Small intestine (tissue), 7 donors: Measurements from ENCODE around the gene PCNX1. TPM values are rescaled to one million over a fixed set of nuclear protein-coding genes. Genes with fewer than 3 reads are reported as not detected.

Source experiments
- DNase-seq, 2 donors: peaks; one replicate each; pipeline versions ENCODE4 v3.0.0 to v3.0.0-alpha.2; 2013
- FAIRE-seq: peaks from 2 replicates; lab custom pipeline; 2012; peaks lifted over from hg19 to GRCh38; lab: Jason Lieb, UNC
- H3K27ac ChIP-seq, 3 donors: one replicate each; pipeline ENCODE4 v1.5.1; 2013; ENCODE audit warnings: low read length in 2 of 3, mild to moderate bottlenecking in 2 of 3, control low read depth in 1 of 3, inconsistent platforms in 1 of 3, low read depth in 1 of 3, moderate library complexity in 1 of 3
- H3K27me3 ChIP-seq, 3 donors: one replicate each; pipeline ENCODE4 v1.6.1; 2013; ENCODE audit warnings: low read length in 3 of 3, inconsistent platforms in 1 of 3; ENCODE audit not compliant: control insufficient read depth in 3 of 3, insufficient read depth in 3 of 3
- H3K36me3 ChIP-seq, 3 donors: one replicate each; pipeline ENCODE4 v1.6.1; 2013; ENCODE audit warnings: low read length in 3 of 3, inconsistent platforms in 1 of 3, low read depth in 1 of 3, mild to moderate bottlenecking in 1 of 3, moderate library complexity in 1 of 3; ENCODE audit not compliant: control insufficient read depth in 3 of 3, insufficient read depth in 2 of 3
- H3K4me1 ChIP-seq, 3 donors: one replicate each; pipeline ENCODE4 v1.6.1; 2013; ENCODE audit warnings: low read length in 2 of 3, inconsistent platforms in 1 of 3, low read depth in 1 of 3, mild to moderate bottlenecking in 1 of 3, moderate library complexity in 1 of 3; ENCODE audit not compliant: control insufficient read depth in 3 of 3, insufficient read depth in 2 of 3
- H3K4me3 ChIP-seq, 3 donors: one replicate each; pipeline ENCODE4 v1.5.1; 2013; ENCODE audit warnings: low read length in 3 of 3, control low read depth in 1 of 3, inconsistent platforms in 1 of 3, low read depth in 1 of 3, mild to moderate bottlenecking in 1 of 3, moderate library complexity in 1 of 3
- H3K9me3 ChIP-seq, 2 donors: one replicate each; pipeline ENCODE4 v1.6.1; 2013; ENCODE audit warnings: low read depth in 1 of 2, low read length in 1 of 2; ENCODE audit not compliant: control insufficient read depth in 2 of 2, insufficient read depth in 1 of 2
- WGBS, 3 donors: extraction: QIAGEN DNeasy Blood & Tissue Kit; methylation state at CpG; one replicate each; pipeline ENCODE4 v1.1.7; 2013; 5-methylcytosine and 5-hydroxymethylcytosine counted together
- polyA plus RNA-seq, 4 donors: library from polyadenylated mRNA; stranded (reverse) in 3 of 4; unstranded in 1 of 4; fragments of 200-250 nt in 3 of 4; fragments of 120-200 nt in 1 of 4; gene quantifications; one replicate each; pipeline versions ENCODE4 v1.2.1 to v1.2.3, GENCODE V29; 2013
- donor health status: healthy with polysubstance abuse.
- donor health status: control.
- donor health status: control.
- donor health status: Bipolar disorder and iron deficiency.
- donor health status: healthy.

The PCNX1 gene
- polyA plus RNA-seq, 4 donors = 4.7 to 49.4 (median 6.5) TPM

- FAIRE-seq (no peak), DNase-seq (no peak)
- Histone ChIP-seq H3K9me3 (peaks cover 0 to 2% of the 10 kb centered on the region in 2 donors), H3K27me3 (no peaks in the 10 kb centered on the region), H3K4me1 (peaks cover 0 to 3% (median 0%) of the 10 kb centered on the region in 3 donors), H3K27ac (no peak overlapping the region), H3K36me3 (peaks cover 0 to 11% (median 0%) of the 10 kb centered on the region in 3 donors), H3K4me3 (no peak overlapping the region)
Observed at GRCh38 chr14:70993931-70994330, 86.7 kb downstream of the PCNX1 start.

GRCh38 chr14:70995211-70995610, 88.0 kb downstream of the PCNX1 start:
- H3K27ac ChIP-seq = no peak overlapping the region
- peaks cover 0 to 3% (median 0%) of the 10 kb centered on the region in 3 donors for H3K4me1 ChIP-seq
- FAIRE-seq (no peak), DNase-seq (no peak)
- WGBS, 3 donors = 98 to 100% (median 100%) methylated on average over 1 of the region's 1 CpG
- peaks cover 0 to 2% of the 10 kb centered on the region in 2 donors for H3K9me3 ChIP-seq
- no peaks in the 10 kb centered on the region for H3K27me3 ChIP-seq
- peaks cover 0 to 7% (median 0%) of the 10 kb centered on the region in 3 donors for H3K36me3 ChIP-seq
- H3K4me3 ChIP-seq = no peak overlapping the region

GRCh38 chr14:70995671-70996070, 88.4 kb downstream of the PCNX1 start:
- H3K27ac ChIP-seq = no peak overlapping the region
- no peak overlapping the region for H3K4me3 ChIP-seq
- H3K4me1 ChIP-seq = peaks cover 0 to 3% (median 0%) of the 10 kb centered on the region in 3 donors
- peak; percentile 52 to 55 for DNase-seq
- H3K9me3 ChIP-seq = peaks cover 0 to 2% of the 10 kb centered on the region in 2 donors
- 70 to 77% (median 74%) methylated on average over 3 of the region's 3 CpGs for WGBS, 3 donors
- peaks cover 0 to 7% (median 0%) of the 10 kb centered on the region in 3 donors for H3K36me3 ChIP-seq
- no peaks in the 10 kb centered on the region for H3K27me3 ChIP-seq
- no peak for FAIRE-seq

- Histone ChIP-seq H3K36me3 (peaks cover 0 to 11% (median 7%) of the 10 kb centered on the region in 3 donors), H3K4me3 (no peak overlapping the region), H3K27me3 (no peaks in the 10 kb centered on the region), H3K4me1 (peaks cover 0 to 3% (median 0%) of the 10 kb centered on the region in 3 donors), H3K9me3 (peaks cover 0 to 2% of the 10 kb centered on the region in 2 donors), H3K27ac (no peak overlapping the region)
- no peak for FAIRE-seq
- peak in 1 of 2 donors; percentile 50 for DNase-seq
- WGBS, 3 donors = 72 to 86% (median 85%) methylated on average over 1 of the region's 1 CpG
Observed at GRCh38 chr14:70999117-70999516, 91.9 kb downstream of the PCNX1 start.

GRCh38 chr14:71000091-71000490, 92.8 kb downstream of the PCNX1 start:
- Histone ChIP-seq H3K9me3 (peaks cover 0 to 2% of the 10 kb centered on the region in 2 donors), H3K27ac (no peak overlapping the region)
- no peak for DNase-seq

GRCh38 chr14:71001742-71002141, 94.5 kb downstream of the PCNX1 start:
- H3K36me3 ChIP-seq = peaks cover 0 to 16% (median 8%) of the 10 kb centered on the region in 3 donors
- H3K27me3 ChIP-seq = no peaks in the 10 kb centered on the region
- no peaks in the 10 kb centered on the region for H3K9me3 ChIP-seq
- 74 to 82% (median 81%) methylated on average over 5 of the region's 5 CpGs for WGBS, 3 donors
- H3K27ac ChIP-seq = no peak overlapping the region
- FAIRE-seq = no peak
- H3K4me3 ChIP-seq = no peak overlapping the region
- DNase-seq = no peak
- no peaks in the 10 kb centered on the region for H3K4me1 ChIP-seq

More at GRCh38 chr14:71000091-71000490, 92.8 kb downstream of the PCNX1 start:
- FAIRE-seq = no peak
- Histone ChIP-seq H3K27me3 (no peaks in the 10 kb centered on the region), H3K4me1 (peaks cover 0 to 3% (median 0%) of the 10 kb centered on the region in 3 donors), H3K36me3 (peaks cover 0 to 16% (median 8%) of the 10 kb centered on the region in 3 donors), H3K4me3 (no peak overlapping the region)
- WGBS, 3 donors = 89 to 98% (median 94%) methylated on average over 2 of the region's 2 CpGs

- no peak for DNase-seq
- WGBS, 3 donors = 98 to 99% (median 98%) methylated on average over 13 of the region's 13 CpGs
- H3K4me1 ChIP-seq = no peaks in the 10 kb centered on the region
- H3K27me3 ChIP-seq = no peaks in the 10 kb centered on the region
- H3K9me3 ChIP-seq = no peaks in the 10 kb centered on the region
- FAIRE-seq = no peak
- H3K36me3 ChIP-seq = peaks cover 0 to 16% (median 8%) of the 10 kb centered on the region in 3 donors
- no peak overlapping the region for H3K4me3 ChIP-seq
- no peak overlapping the region for H3K27ac ChIP-seq
Observed at GRCh38 chr14:71003156-71003555, 95.9 kb downstream of the PCNX1 start.

GRCh38 chr14:71004481-71004880, 97.2 kb downstream of the PCNX1 start:
- Histone ChIP-seq H3K9me3 (no peaks in the 10 kb centered on the region), H3K27me3 (no peaks in the 10 kb centered on the region), H3K27ac (no peak overlapping the region), H3K4me1 (no peaks in the 10 kb centered on the region), H3K36me3 (peaks cover 0 to 12% (median 8%) of the 10 kb centered on the region in 3 donors), H3K4me3 (no peak overlapping the region)
- FAIRE-seq (no peak), DNase-seq (no peak)
- 84 to 94% (median 89%) methylated on average over 2 of the region's 2 CpGs for WGBS, 3 donors

- Histone ChIP-seq H3K27me3 (no peaks in the 10 kb centered on the region), H3K9me3 (no peaks in the 10 kb centered on the region), H3K27ac (no peak overlapping the region), H3K4me1 (no peaks in the 10 kb centered on the region), H3K36me3 (peaks cover 0 to 12% (median 8%) of the 10 kb centered on the region in 3 donors), H3K4me3 (no peak overlapping the region)
- FAIRE-seq (no peak), DNase-seq (no peak)
- WGBS, 3 donors = 95 to 96% (median 95%) methylated on average over 4 of the region's 4 CpGs
Observed at GRCh38 chr14:71005076-71005475, 97.8 kb downstream of the PCNX1 start.
